Cardiac fibroblast (primary cell): ENCODE results near the gene SLC22A9.
"Not testable (repeated sequence)": the region's sequence is repeated elsewhere in the genome, so short reads cannot be mapped to it uniquely, and the experiment has no call there.

ENCODE experiments used
- DNase-seq, 2 donors: peaks; one replicate each; pipeline versions ENCODE4 v3.0.0 to v3.0.0-alpha.2; 2010; ENCODE audit warnings: low read depth in 2 of 2
- H3K4me3 ChIP-seq, 2 donors: replicated peaks in 1 of 2; 1 replicate in 1 of 2; 2 replicates in 1 of 2; pipeline ENCODE4 v1.5.1; 2011; ENCODE audit warnings: low read depth in 2 of 2, low read length in 2 of 2, mild to moderate bottlenecking in 2 of 2, moderate library complexity in 1 of 2
- TF ChIP-seq, protein P1 (sequence below): IDR thresholded peaks from one replicate; pipeline ENCODE4 v1.5.1; 2011; ENCODE audit warnings: low read depth, mild to moderate bottlenecking, low read length, inconsistent platforms

The SLC22A9 gene

DNA sequence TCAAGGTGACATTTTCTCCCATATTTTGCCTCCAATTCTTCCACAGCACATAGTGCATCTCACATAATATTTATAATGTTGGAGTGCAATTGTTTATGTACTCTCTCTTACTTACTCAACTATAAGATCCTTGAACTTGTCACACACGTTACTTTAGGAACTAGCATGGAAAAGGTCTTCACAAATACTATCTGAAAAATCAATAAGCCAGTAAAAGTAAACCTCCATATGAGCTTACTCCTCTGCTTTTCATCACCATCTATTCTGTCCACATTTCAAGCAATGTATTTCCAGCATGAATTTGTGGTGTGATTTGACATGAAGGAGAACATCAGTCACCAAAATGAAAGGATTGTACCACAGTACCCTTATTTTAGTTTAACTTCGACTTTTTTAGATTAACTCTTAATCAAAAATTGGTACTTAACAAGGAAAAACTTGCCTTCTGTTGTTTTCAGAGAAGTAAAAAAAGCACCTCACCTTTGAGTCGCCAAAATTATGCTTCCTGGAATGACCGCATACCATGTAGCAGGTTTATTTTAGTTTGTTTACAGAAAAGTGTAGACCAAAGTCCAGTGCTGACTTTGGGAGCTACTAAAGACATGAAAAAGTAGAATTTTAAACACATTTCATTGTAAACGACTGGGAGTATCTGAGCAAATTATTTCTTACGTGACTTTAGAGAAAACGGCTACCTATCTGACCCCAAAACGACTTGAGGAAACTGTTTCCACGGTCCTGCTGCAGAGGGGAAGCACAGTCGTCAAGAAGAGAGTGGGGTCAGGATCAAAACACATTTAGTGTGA lies at the start of gene SLC22A9:
TSS of gene SLC22A9 (plus strand) at position 621 of the 806 bp plus-strand sequence. CDS start 272 bp downstream, outside the sequence.
- TF ChIP-seq, protein P1, sequence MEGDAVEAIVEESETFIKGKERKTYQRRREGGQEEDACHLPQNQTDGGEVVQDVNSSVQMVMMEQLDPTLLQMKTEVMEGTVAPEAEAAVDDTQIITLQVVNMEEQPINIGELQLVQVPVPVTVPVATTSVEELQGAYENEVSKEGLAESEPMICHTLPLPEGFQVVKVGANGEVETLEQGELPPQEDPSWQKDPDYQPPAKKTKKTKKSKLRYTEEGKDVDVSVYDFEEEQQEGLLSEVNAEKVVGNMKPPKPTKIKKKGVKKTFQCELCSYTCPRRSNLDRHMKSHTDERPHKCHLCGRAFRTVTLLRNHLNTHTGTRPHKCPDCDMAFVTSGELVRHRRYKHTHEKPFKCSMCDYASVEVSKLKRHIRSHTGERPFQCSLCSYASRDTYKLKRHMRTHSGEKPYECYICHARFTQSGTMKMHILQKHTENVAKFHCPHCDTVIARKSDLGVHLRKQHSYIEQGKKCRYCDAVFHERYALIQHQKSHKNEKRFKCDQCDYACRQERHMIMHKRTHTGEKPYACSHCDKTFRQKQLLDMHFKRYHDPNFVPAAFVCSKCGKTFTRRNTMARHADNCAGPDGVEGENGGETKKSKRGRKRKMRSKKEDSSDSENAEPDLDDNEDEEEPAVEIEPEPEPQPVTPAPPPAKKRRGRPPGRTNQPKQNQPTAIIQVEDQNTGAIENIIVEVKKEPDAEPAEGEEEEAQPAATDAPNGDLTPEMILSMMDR = no peak
- no peak within 1 kb of the TSS for H3K4me3 ChIP-seq
- DNase-seq = no peak

DNA sequence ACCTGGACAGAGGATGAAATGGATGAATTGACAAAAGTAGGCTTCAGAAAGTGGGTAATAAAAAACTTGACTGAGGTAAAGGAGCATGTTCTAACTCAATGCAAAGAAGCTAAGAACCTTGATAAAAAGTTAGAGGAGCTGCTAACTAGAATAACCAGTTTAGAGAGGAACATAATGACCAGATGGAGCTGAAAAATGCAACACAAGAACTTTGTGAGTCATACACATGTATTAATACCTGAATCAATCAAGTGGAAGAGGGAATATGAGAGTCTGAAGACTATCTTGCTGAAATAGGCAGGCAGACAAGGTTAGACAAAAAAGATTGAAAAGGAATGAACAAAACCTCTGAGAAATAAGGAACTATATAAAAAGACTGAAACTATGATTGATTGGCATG lies 47.9 kb upstream of the SLC22A9 start:
- no peak overlapping the region for H3K4me3 ChIP-seq
- no peak for DNase-seq
- TF ChIP-seq, protein P1 = no peak

DNA sequence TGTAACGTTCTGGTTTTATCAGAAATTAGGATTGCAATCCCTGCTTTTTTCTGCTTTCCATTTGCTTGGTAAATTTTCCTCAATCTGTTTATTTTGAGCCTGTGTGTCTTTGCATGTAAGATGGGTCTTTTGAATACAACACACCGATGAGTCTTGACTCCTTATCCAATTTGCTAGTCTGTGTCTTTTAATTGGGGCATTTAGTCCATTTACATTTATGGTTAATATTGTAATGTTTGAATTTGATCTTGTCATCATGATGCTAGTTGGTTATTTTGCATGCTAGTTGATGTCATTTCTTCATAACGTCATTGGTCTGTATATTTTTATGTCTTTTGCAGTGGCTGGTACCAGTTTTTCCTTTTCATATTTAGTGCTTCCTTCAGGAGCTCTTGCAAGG lies 34.5 kb upstream of the SLC22A9 start:
- H3K4me3 ChIP-seq, DNase-seq: not testable (repeated sequence)

DNA sequence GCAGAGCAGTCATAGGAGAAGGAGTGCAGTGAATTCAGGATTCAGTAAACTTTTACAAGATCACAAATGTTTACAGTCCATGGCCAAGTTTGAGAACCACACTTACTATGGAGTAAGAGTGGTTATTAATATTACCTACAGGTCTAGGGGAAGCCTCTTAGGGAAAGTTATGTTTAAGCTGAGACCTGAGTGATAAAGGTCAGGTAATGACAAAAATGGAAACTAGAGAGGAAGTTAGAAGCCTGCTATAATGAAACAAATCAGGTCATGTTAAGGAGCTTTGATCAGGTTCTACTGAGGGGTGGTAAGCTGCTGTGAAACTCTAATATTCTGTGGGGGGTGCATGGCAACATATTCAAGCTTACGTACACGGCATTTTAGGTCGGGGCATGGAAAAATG lies 32.5 kb upstream of the SLC22A9 start:
- H3K4me3 ChIP-seq = no peak overlapping the region
- TF ChIP-seq, protein P1 = no peak
- DNase-seq = no peak

DNA sequence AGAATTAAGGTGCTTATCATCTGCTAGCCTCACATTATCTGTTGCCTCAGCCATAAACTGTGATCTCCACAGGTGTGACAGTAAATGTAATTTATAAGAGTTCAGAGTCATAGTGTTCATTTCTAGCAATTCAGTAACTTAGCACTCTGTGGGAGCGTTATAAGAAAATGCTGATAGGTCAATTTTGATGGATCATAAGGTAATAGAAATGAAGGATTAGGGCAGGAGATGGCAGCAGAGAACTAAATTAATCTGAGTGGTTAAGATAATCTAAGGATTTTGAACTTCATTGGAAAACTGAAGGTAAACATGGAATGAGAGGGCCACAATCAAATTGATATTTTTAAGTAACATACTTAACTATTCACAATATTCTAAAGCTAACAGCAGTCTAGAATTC lies 26.5 kb upstream of the SLC22A9 start:
- TF ChIP-seq, protein P1 = no peak
- no peak overlapping the region for H3K4me3 ChIP-seq
- DNase-seq = no peak

DNA sequence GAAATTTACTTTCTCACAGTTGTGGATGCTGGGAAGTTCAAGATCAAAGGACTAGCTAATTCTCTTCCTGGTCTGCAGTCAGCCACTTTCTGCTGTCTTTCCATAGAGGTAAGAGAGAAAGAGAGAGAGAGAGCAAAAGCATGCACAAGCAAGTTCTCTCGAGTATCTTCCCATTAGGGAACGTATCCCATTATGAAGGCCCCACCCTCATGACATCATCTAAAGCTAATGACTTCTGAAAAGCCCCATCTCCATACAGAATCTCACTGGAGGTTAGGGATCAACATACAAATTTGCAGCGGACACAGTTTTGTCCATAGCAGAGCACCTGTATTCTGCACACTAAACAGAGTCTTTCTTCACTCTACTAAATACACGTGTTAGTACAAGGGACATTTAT lies 17.4 kb upstream of the SLC22A9 start:
- H3K4me3 ChIP-seq = no peak overlapping the region
- DNase-seq = no peak
- TF ChIP-seq, protein P1 = no peak

DNA sequence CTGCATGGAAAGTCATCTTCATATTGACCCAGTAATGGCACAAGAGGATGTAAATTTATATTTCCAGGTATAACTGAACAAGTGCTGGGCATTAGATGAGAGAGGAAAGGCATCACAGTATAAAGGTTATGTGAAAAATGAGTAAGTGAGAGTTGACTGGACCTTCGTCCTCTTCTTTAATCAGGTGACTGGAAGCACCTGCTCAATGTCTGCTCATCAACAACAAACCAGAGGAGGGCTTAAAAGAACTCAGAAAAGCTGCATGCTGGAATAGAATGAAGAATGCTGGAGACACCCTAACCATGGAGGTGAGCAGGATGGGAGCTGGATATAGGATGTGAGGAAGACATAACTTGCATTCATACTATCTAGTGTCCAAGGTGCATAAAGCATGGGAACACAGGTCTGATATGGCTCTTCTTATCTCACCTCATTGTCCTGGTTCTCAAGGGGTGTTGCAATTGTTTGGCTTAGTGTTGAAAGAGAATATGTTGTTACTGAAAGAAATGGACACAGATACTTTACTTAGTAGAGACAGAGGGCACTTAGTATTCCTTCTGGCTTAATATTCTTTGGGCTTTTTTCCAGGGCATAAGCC lies 7.3 kb upstream of the SLC22A9 start:
- TF ChIP-seq, protein P1 = no peak

More for the DNA sequence above, 7.3 kb upstream of the SLC22A9 start:
- no peak overlapping the region for H3K4me3 ChIP-seq
- no peak for DNase-seq
